Measurements from ENCODE around the gene KRTAP24-1. TPM values are rescaled to one million over a fixed set of nuclear protein-coding genes. Genes with fewer than 3 reads are reported as not detected.

The KRTAP24-1 gene
- total RNA-seq, 1 donor from 2014 or later: not detected

DNA sequence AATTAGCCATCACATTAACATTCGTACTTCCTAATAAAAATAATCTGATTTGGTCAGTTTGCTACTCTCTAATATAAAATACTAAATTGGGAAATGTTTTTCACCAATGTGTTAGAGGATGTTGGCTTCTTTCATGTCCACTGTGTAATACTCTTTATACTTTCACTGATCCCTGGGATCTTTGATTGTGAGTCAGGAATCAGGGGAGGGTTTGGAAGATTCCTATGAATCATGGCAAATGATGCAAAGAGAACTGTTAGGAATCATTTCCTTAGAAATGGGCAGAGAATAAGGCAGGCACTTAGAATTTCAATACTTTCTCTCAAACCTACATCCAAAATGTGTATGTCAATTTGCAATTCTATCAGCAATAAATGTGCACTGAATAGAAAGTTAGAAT, 31.0 kb downstream of the KRTAP24-1 start:
- H3K9me3 Mint-ChIP-seq (ENCODE audit: unreplicated experiment): no peaks in the 10 kb centered on the region
- TF ChIP-seq, protein P1, sequence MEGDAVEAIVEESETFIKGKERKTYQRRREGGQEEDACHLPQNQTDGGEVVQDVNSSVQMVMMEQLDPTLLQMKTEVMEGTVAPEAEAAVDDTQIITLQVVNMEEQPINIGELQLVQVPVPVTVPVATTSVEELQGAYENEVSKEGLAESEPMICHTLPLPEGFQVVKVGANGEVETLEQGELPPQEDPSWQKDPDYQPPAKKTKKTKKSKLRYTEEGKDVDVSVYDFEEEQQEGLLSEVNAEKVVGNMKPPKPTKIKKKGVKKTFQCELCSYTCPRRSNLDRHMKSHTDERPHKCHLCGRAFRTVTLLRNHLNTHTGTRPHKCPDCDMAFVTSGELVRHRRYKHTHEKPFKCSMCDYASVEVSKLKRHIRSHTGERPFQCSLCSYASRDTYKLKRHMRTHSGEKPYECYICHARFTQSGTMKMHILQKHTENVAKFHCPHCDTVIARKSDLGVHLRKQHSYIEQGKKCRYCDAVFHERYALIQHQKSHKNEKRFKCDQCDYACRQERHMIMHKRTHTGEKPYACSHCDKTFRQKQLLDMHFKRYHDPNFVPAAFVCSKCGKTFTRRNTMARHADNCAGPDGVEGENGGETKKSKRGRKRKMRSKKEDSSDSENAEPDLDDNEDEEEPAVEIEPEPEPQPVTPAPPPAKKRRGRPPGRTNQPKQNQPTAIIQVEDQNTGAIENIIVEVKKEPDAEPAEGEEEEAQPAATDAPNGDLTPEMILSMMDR (IDR thresholded peaks at IDR 0.05; ENCODE audit: unreplicated experiment): no peak
- H3K36me3 Mint-ChIP-seq (ENCODE audit: low read depth, unreplicated experiment): no peaks in the 10 kb centered on the region
- no peak for DNase-seq (ENCODE audit: low spot score)
- no peak overlapping the region for H3K4me3 Mint-ChIP-seq (ENCODE audit: unreplicated experiment)
- H3K27me3 Mint-ChIP-seq (ENCODE audit: unreplicated experiment): no peaks in the 10 kb centered on the region
- H3K27ac Mint-ChIP-seq (ENCODE audit: unreplicated experiment): no peak overlapping the region
- no peaks in the 10 kb centered on the region for H3K4me1 Mint-ChIP-seq (ENCODE audit: unreplicated experiment)

DNA sequence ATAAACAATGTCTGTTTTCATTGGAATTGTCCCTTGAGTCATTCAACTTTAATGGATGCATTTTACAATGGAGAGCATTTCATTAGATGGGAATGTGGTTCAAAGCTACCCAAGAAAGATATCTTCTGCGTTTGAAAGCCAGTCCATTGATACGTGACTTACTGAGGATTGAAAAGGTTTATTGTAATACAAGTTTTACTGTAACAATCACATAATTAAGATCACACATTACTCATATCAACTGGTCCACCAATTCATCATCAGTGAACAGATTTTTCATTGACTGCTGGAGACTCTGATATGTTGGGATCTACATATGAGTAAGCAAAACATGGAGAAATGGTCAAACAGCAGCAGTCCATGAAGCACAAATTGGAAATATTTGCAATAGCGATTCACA, 32.8 kb downstream of the KRTAP24-1 start:
- TF ChIP-seq, protein P1 (IDR thresholded peaks at IDR 0.05; ENCODE audit: unreplicated experiment): no peak
- Mint-ChIP-seq H3K27ac (ENCODE audit: unreplicated experiment) (no peak overlapping the region), H3K4me3 (ENCODE audit: unreplicated experiment) (no peak overlapping the region), H3K27me3 (ENCODE audit: unreplicated experiment) (no peaks in the 10 kb centered on the region), H3K9me3 (ENCODE audit: unreplicated experiment) (no peaks in the 10 kb centered on the region), H3K36me3 (ENCODE audit: low read depth, unreplicated experiment) (no peaks in the 10 kb centered on the region), H3K4me1 (ENCODE audit: unreplicated experiment) (no peaks in the 10 kb centered on the region)
- no peak for DNase-seq (ENCODE audit: low spot score)

DNA sequence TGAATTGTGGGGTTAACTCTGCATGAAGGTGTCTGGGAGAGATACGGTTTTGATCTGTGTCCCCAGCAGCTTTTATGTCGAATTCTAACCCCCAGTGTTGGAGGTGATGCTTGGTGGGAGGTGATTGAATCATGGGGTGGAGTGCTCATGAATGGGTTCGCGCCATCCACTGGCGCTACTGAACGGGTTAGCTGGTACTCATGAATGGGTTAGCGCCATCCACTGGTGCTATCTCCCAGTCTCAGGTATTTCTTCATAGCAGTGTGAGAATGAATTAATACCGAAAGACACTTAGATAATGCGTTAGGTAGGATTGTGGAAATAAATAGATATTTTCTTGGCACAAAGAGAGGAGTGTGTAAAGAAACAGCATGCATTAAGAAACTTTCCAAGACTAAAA, 33.9 kb downstream of the KRTAP24-1 start:
- H3K9me3 Mint-ChIP-seq (ENCODE audit: unreplicated experiment): no peaks in the 10 kb centered on the region
- DNase-seq (ENCODE audit: low spot score): no peak
- H3K4me1 Mint-ChIP-seq (ENCODE audit: unreplicated experiment): no peaks in the 10 kb centered on the region
- no peak overlapping the region for H3K27ac Mint-ChIP-seq (ENCODE audit: unreplicated experiment)
- no peaks in the 10 kb centered on the region for H3K36me3 Mint-ChIP-seq (ENCODE audit: low read depth, unreplicated experiment)
- no peaks in the 10 kb centered on the region for H3K27me3 Mint-ChIP-seq (ENCODE audit: unreplicated experiment)
- TF ChIP-seq, protein P1 (IDR thresholded peaks at IDR 0.05; ENCODE audit: unreplicated experiment): no peak
- no peak overlapping the region for H3K4me3 Mint-ChIP-seq (ENCODE audit: unreplicated experiment)

DNA sequence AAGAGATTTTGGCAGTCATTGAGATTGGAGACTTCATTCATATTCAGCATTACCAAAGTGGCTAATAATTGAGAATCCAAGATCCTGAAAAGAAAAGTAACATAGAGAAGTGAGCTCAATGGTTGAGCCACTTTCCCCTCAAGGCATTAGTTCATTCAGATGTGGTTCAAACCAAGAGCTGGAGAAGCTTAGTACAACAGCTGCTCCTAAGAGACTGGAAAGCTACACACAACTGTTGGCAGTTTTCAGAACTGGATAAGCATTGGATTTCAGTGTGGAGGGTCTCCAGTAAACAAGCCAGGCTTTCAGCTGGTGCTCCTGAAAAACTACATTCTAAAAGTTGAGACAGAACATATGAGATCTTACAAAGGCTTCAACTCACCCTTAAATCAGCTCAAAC, 37.7 kb downstream of the KRTAP24-1 start:
- Mint-ChIP-seq H3K36me3 (ENCODE audit: low read depth, unreplicated experiment) (no peaks in the 10 kb centered on the region), H3K4me3 (ENCODE audit: unreplicated experiment) (no peak overlapping the region), H3K4me1 (ENCODE audit: unreplicated experiment) (no peaks in the 10 kb centered on the region), H3K27ac (ENCODE audit: unreplicated experiment) (no peak overlapping the region), H3K9me3 (ENCODE audit: unreplicated experiment) (no peaks in the 10 kb centered on the region), H3K27me3 (ENCODE audit: unreplicated experiment) (no peaks in the 10 kb centered on the region)
- TF ChIP-seq, protein P1 (IDR thresholded peaks at IDR 0.05; ENCODE audit: unreplicated experiment): no peak
- DNase-seq (ENCODE audit: low spot score): no peak

DNA sequence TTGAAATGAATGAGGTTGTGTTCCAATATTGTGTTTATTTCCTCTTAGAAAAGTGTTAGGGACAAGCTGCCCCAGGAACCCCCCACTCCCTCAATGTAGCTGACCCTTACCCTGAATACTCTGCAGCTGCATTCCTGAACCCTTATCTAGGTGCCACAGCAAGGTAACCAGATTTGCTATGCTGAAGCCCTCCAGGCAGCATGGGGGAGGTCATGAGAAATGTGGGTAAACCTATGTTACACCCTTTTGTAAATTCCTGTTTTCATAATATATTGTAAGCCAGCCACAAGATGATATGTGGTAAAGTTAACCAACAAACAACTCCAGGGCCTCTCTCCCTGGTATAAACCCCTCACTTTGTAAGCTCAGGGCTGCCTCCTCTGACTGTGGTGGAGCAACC, 39.1 kb downstream of the KRTAP24-1 start:
- no peaks in the 10 kb centered on the region for H3K9me3 Mint-ChIP-seq (ENCODE audit: unreplicated experiment)
- TF ChIP-seq, protein P1 (IDR thresholded peaks at IDR 0.05; ENCODE audit: unreplicated experiment): no peak
- no peak for DNase-seq (ENCODE audit: low spot score)

More for the DNA sequence above, 39.1 kb downstream of the KRTAP24-1 start:
- Mint-ChIP-seq H3K36me3 (ENCODE audit: low read depth, unreplicated experiment) (no peaks in the 10 kb centered on the region), H3K27ac (ENCODE audit: unreplicated experiment) (no peak overlapping the region), H3K27me3 (ENCODE audit: unreplicated experiment) (no peaks in the 10 kb centered on the region), H3K4me1 (ENCODE audit: unreplicated experiment) (no peaks in the 10 kb centered on the region), H3K4me3 (ENCODE audit: unreplicated experiment) (no peak overlapping the region)

All from endothelial cell (in vitro differentiated cells).